C4-2B (cell line): ENCODE data around the gene MYH11.

ENCODE experiments used
- ZFX ChIP-seq: fragments of 450-650 bp; IDR thresholded peaks from 2 replicates; pipeline ENCODE4 v1.6.1; 2017
- TF ChIP-seq, protein P1 (sequence below): fragments of 450-650 bp; conservative IDR thresholded peaks from 2 replicates; pipeline ENCODE4 v1.5.1; 2017; ENCODE audit warnings: mild to moderate bottlenecking

DNA sequence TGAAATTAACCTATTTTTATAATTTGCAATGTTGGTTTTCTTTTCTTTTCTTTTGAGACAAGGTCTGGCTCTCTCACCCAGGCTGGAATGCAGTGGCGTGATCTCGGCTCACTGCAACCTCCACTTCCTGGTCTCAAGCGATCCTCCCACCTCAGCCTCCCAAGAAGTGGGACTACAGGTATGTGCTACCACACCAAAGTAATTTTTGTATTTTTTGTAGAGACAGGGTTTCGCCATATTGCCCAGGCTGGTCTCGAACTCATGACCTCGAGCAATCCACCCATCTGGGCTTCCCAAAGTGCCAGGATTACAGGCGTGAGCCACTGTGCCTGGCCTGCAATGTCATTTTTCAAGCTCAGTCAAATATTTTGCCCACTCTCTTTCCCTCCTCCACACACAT, 36.0 kb downstream of the MYH11 start:
- TF ChIP-seq, protein P1, sequence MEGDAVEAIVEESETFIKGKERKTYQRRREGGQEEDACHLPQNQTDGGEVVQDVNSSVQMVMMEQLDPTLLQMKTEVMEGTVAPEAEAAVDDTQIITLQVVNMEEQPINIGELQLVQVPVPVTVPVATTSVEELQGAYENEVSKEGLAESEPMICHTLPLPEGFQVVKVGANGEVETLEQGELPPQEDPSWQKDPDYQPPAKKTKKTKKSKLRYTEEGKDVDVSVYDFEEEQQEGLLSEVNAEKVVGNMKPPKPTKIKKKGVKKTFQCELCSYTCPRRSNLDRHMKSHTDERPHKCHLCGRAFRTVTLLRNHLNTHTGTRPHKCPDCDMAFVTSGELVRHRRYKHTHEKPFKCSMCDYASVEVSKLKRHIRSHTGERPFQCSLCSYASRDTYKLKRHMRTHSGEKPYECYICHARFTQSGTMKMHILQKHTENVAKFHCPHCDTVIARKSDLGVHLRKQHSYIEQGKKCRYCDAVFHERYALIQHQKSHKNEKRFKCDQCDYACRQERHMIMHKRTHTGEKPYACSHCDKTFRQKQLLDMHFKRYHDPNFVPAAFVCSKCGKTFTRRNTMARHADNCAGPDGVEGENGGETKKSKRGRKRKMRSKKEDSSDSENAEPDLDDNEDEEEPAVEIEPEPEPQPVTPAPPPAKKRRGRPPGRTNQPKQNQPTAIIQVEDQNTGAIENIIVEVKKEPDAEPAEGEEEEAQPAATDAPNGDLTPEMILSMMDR: no peak
- TF ChIP-seq ZFX: no peak
